NCI-H1417 treated with DMSO at 0.1 percent for 48 hours (cell line): ENCODE results near the gene CD320.

Experiments used
- DNase-seq: peaks from one replicate; lab custom pipeline; 2025; lab: John Stamatoyannopoulos, UW

Gene CD320

DNA sequence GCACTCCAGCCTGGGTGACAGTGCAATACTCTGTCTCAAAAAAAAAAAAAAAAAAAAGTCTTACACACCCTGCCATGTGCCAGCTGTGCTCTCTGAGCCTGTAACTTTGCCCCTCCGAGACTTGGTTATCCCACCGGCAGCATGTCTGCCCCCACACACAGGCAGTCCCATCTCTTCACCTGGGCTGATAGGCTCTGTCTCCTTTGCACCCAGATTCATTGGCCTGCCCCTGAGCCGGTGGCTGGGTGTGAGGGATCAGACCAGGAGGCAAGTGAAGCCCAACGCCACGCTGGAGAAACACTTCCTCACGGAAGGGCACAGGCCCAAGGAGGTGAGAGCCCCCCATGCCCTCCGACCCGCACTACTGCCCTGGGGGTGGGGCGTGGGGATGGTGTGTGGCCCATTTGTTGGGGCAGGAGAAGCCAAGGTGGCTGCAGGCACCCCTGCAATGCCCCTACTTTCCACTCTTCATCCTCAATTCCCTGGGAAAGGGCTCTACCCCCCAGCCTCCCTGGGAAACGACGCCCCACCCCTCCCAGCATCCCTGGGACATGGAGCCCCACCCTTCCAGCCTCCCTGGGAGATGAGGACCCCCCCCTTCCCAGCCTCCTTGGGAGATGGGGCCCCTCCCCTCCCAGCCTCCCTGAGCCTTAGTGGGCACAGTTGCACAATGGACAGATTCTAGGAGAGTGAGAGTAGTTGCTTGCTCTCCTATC is 53.7 kb downstream of the CD320 start:
- no peak for DNase-seq

DNA sequence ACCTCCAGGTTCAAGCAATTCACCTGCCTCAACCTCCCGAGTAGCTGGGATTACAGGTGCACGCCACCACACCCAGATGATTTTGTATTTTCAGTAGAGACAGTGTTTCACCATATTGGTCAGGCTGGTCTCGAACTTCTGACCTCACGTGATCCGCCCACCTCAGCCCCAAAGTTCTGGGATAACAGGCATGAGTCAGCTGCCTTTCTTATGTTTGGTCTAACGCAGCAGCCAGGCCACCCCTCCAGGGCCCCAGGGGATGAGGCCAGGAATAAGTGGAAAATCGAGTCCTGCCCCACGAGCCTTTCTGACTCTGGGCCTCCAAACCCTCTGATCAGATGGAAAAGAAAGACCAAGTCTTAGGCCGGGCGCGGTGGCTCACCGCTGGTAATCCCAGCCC is 54.5 kb downstream of the CD320 start:
- no peak for DNase-seq

DNA sequence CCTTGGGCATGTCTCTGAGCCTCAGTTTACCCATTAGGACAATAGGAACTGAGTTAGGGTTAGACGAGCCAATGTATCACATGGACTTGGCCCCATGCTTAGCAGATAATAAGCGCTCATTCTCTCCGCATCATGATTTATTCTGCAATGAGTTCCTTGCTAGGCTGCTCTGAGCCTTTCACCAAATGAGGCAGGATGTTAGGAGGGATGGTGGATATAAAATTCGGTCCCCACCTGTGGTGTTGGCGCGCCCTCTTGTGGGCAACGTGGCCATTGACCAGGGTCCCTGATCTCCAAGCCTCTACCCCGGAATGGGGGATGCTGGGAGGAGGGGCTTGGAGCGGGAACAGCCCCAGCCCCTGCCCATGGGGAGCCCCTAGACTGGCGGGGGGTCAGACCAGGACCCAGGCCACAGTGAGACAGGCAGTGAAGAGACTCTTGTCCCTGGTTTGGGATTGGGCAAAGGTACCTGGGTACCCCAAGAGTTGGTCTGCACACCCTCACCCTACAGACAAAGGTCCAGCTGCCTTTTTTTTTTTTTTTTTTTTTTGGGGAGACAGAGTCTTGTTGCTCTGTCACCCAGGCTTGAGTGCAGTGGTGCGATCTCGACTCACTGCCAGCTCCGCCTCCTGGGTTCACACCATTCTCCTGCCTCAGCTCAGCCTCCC is 55.1 kb downstream of the CD320 start:
- DNase-seq: peak; percentile 17
